HG02678 (cell line): ENCODE data around the gene ERGIC1.
"Not testable (repeated sequence)": the region's sequence is repeated elsewhere in the genome, so short reads cannot be mapped to it uniquely, and the experiment has no call there.

Experiments used
- ATAC-seq: cut with Tn5 transposase; IDR thresholded peaks from one replicate; pipeline ENCODE4 v1.9.1; 2021; ENCODE audit warnings: mild to moderate bottlenecking, moderate library complexity; ENCODE audit not compliant: unreplicated experiment

The ERGIC1 gene

DNA sequence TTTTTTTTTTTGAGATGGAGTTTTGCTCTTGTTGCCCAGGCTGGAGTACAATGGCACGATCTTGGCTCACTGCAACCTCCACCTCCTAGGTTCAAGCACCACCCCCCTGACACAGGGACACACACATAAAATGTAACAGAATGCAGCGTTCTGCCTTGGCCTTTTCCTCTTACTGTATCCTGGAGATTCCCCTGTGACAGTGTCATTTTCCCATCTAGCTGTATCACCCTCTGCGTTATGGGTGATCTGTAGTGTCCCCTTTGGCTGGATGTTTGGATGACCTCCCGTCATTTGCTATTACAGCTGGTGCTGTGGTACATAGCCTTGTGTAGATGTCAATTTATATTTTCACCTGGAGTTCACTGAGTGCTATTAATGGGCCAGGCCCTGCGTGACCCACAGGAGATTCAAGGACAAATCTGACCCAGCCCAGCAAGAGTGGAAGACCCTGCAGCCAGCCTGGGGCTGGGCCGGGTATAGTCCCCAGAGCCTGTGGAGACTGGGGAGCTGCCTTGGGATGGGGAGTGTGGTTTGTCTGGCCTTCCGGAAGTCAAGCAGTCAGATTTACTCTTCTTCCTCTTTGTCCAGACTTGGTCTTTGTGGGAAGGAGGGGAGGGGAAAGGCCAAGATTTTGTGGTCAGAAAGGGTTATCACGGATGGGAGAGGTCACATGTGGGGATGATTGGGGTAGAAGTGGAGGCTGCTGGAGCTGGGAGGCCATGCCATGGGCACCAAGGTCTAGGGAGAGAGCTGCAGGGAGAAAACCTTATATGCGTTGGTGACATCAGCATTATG is 43.6 kb downstream of the ERGIC1 start:
- no peak for ATAC-seq

DNA sequence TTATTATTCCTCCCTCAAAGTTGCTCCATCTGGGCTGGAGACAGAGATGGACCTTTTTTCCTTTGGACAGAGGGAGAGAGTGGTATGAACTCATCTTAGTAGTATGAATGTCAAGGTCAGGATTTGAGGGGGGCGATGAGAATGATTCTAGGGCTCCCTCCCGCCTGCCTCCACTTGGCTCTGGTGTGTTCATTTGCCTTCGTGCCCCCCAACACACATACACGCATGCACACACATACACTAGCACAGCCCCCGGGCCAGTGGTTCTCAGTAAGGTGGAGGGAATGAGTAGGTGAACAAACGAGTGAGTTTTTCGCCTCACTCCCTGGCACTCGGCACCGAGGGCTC is 44.5 kb downstream of the ERGIC1 start:
- no peak for ATAC-seq

DNA sequence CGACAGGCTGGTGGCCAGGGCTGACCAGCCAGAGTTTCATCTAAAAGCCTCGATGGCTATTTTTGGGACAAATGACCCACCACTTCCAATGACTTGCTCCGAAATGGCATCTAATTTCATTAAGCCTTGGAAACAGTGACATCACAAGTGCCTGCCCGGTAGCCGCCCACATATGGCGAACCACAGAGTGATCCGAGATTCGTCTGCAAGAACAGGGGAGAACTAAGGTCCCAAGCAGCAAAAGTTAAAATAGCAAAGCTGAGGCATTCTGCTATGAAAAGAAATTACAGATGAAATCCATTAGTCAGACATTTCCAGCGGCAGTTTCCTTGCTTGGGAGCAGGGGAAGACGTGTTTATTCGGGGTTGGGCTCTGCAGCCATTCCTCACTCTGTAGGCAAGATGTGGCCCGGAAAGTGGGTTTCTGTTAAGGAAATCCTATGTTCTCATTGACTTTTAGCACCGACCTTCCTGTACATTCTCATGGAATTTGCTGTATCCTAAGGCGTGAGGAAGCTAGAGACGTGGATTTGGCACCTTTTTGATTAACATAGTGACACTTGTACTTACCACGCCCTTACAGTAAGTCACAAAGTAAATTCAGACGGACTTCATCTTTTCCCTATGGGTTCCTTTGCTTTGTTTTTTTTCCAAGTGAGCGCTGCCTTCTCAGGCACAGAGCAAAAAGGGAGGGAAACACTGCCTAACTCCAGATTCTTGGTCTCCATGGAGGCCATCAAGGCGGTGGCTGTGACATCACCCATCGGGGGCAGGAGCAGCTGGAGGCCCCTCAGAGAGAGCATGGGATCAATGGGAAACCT is 45.1 kb downstream of the ERGIC1 start:
- ATAC-seq: no peak

DNA sequence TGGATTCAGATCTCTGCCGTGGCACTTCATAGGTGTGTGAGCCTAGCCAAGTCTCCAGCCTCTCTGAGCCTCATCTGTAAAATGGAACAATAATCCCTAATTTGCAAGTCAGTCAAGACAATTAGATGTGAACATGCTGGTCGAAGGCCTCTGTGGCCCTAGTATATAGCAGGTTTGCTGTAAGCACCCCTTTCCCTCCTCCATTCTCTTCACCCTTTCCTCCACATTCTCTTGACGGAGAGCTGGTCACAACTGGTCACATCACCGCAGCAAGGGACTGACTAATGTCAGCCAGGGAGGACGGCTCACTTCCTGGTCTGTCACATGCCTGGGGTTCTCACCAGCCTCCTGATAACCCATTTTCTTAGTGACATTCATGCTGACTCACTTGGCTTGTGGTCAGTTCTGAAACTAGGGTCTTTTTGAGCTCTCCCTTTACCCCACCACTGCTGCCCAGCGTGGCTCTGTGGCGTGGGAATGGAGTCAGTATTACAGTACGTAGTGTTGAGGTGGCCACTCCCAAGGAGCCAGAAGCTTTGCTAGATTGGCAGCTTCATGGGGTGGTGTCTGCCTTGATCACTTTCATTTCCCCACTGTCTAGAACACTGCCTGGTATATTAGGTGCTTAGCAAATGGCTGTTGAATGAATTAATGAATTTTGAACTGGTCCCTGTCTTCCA is 47.8 kb downstream of the ERGIC1 start:
- ATAC-seq: peak; percentile 78

DNA sequence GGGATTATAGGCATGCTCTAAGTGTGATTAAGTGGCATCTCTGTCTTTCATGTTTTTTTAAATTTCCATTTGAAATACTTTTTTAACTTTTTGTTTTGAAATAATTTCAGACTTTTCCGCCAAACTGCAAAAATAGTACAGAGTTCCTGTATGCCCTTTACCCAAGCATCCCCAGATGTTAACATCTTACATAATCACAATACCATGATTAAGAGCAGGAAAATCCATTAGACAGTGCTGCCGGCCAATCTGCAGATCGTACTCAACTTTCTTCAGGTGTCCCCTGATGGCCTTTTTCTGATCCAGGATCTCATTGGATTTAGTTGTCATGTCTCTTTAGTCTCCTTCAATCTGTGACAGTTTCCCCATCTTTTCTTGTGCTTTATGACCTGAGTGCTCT is 49.0 kb downstream of the ERGIC1 start:
- no peak for ATAC-seq

DNA sequence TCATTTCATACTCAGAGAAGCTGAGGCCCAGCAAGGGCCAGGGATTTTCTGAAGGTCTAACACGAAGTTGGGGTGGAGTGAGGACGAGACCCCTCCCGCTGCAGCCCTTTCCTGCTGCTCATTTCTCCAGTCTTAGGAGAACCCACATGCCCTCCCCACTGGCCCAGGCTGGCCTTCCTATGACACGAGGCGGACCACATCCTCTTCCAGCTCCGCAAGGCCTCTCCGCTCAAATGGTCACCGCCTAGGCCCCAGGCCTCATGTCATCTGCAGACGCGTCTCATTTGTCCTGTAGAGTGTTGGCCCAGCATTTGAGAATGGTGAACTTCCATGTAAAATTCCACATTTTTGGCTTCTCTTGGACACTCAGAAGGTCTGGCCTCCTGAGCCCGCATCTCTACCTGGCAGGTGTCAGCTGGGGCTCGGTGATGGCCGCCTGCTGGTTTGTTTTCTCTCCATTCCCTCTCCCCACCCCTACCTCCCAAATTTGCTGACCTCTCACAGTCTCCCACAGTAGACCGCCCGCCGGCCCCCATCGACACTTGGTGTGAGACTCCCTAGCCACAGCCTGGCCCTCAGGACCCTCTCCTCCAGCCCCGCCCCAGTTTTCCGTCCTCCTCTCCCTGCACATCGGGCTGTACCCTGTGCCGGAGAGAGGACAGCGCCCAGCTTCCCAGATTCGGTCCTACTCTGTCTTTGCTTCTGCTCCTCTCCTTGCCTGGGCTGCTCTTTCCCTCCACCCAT is 51.7 kb downstream of the ERGIC1 start:
- ATAC-seq: no peak

DNA sequence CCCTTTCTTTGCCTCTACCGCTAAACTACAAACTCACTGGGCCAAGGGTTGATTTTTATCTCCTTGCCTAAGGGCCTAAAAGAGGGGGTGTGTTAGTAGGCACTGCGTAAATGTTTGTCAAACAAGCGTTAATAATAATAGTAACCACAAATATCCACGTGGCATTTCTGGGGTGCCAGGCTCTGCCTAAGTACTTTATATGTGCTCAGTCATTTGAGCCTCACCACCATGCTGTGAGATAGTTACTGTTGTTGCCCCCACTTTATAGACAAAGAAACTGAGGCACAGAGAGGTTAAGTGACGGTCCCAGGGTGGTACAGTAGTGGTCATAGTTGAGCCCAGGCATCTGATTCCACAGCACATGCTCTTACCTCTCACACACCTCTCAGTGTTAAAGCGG is 52.4 kb downstream of the ERGIC1 start:
- ATAC-seq: no peak

DNA sequence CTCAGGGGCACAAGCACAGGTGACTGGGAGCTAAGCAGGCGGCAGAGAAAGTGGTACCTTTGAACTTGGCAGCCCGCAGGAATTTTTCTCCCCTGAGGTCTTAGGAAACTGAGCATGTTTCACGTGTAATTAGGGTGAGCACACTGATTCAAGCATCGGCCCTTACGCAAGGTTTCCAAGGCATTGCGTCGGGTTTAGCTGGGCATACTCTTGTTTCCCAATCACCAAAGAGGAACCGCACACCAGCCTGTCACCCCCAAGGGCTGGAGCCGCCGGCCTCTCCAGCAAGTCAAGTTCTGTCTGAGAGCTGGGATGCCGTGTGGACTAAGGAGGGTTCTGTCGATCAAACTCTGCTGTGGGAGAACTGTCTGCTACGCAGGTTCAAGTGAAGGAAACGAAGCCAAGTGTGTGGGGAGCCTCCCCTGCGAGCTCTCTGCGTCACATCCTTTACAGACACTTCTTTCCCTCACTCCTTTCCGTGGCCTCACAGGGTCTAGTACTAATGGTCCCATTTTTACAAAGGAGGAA is 53.0 kb downstream of the ERGIC1 start:
- no peak for ATAC-seq

DNA sequence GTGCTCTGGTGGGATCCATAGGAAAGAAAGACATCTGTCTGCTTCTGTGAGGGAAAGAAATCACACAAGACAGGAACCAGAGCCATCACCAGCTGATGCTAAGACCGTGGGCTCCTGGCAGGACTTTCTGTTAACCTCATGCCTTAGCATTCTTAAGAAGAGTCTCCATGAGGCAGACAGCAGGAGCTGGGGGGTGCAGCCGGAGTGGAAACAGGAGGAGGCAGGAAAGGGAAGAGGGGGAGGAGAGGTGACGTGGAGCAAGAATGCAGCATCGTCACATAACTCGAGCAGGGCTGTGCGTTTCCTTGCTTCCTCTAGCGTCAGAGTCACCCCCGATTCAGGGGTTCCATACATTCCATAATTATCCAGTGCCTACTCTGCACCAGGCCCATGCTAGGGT is 53.6 kb downstream of the ERGIC1 start:
- ATAC-seq: no peak

DNA sequence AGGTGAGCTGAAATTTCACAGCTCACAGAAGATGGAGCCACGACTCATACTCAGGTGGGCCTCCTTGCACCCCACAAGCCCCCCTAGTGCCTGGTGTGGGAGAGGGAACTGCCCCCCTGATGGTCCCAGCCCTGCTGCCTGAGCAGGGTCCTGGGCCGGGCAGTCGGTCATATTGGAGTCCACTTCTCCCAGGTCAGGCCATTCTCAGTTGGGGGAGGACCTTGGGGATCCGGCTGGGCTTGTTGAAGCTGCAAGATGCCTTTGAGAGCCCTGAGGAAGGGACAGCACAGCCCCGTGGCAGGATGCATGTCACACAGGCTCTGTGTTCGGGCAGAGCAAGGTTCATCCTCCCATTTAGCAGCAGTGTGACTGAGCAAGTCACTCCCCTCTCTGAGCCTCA is 56.6 kb downstream of the ERGIC1 start:
- ATAC-seq: no peak

DNA sequence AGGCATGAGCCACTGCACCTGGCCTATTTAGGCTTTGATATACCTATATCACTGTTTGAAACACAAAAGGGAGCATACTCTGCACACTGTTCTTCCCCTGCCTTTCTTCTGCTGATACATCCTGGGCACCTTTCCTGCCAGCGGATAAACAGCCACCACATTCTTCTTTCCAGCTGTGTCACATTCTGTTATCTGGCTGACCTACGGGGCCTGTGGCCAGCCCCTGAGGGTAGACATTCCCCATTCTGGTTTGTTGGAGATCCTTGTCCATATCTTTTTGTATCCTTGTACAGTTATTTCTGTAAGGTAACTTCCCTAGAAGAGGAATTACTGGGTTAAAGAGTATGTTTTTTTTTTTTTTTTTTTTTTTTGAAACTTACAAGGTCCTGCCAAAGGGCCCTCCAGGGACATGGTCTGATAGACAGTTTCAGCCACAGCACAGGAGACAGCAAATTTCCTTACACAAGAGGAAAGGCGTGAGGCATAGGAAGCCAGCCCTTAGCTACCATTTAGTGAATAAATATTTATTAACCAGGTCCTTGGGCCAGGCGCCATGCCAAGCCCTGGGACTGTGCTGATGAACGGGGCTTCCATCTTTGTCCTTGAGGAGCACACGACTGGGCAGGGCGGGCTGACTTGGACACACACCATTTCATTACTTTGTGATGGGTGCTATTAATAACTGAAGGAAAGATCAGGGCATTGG is 57.8 kb downstream of the ERGIC1 start:
- no peak for ATAC-seq

DNA sequence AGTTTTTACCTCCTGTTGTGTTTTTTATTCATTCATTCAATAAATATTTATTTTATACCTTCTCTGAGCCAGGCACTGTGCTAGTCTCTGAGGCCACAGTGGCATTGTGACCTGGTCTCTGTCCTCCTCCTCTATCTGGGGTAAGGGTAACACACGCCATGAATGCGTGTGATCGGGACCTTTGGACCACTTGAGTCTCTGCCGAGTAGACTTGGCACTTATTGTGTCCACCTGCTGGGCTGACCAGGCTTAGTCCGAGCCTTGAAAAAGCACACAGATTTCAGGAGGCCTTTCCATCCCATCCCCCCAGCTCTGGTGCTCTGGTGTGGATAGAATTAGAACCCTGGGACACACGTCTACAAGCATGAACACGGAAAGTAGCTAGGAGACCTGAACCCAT is 58.7 kb downstream of the ERGIC1 start:
- ATAC-seq: no peak

DNA sequence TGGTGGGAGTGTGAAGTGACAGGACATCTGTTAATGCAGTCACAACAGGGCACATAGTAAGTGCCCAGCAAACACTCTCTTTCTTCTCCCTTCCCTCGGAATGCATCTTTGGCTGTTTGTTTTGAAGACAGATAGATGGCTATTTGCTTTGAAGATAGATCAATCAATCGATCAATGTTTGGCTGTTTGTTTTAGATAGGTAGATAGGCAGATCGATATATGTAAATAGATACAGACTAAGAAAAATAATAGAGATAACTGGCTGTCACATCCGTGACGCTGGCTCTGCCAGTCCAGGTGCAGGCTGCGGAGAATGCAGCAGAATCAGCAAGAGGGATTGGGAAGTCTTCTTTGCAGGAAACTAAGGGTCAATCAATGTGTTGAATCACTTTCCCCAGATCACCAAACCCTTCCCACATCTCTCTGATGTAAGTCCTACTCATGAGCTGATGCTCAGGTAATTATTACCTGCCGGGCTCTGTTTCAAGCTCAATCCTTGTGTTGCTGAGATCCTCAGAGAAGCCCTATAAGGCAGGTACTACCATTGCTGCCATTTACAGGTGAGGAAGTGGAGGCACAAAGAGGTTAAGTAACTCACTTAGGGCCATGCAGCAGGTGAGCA is 60.8 kb downstream of the ERGIC1 start:
- no peak for ATAC-seq

DNA sequence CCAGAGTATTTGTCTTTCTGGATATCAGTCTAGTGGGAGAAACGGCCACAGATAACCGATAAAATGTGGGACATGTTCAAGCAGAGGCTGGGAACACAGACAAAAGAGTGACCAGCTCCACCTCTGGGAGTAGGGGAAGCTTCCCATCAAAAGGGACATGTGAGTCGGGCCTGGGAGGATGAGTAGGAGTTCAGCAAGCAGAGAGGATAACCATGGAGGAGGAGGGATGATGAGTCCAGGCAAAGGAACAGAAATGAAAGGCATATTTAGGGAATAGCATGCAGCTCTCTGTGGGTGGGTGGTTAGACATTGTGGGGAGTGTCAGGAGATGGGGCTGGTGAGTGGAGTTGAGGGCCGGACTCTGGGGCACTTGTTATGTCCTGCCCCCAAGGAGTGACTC is 61.5 kb downstream of the ERGIC1 start:
- no peak for ATAC-seq

DNA sequence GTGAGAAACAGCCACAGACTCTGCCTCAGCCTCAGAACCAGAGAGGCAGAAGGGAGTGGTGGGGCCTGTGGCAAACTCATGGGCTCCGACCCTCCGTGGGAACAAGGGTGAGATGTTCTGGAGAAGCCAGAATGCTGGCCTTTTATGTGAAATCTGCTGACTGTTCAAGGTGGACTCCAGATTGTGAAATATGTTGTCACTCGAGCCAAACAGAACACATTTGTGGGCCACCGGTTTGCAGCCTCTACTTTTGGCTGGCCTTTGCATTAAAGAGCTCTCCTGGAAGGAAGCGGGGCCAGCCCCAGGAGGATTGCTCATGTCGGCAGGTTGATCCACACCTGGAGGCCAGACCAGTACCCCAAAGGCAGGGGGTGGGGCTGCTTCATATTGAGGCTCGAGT is 62.4 kb downstream of the ERGIC1 start:
- no peak for ATAC-seq

DNA sequence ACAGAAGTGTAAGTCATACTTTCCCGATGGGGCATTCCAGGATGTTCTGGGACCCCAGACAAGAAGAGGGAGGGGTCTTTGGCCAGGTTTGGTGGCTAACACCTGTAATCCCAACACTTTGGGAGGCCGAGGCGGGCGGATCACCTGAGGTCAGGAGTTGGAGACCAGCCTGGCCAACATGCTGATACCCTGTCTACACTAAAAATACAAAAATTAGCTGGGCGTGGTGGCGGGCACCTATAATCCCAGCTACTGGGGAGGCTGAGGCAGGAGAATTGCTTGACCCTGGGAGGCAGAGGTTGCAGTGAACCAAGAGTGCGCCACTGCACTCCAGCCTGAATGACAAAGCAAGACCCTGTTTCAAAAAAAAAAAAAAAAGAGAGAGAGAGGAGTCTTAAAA is 63.0 kb downstream of the ERGIC1 start:
- ATAC-seq: not testable (repeated sequence)

DNA sequence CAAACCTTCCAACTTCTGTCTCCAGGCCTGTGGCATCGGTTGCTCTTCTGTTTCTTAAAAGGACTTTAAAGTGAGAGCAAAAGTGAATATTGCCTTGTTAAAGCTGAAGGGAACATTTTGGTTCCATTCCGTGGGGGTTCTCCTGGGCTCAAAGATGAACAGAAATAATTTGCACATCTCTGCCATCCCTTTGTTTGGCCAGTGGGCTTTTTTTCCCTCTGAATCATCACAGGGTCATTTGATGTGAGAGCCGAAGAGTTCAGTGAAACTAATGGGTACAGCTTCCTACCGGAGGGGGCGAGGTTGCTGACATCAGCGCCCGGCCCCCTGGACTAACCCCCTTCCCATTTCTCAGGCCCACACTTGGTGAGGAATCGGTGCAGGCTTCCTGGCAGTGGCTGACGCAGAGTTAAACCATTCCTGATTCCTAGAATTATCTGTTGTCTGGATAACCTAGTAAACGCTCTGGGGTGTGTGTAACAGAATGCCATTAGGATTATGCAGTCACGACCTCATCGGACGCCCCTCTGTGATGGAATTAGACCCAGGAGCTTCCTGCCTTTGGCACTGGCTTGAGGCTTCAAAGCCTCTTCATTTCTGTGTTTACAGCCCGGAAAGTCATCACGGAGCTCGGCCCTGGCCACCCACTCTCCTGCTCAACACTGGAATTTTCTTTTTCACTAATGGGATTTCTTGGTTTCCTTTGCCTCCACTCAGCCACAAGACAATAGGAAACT is 63.6 kb downstream of the ERGIC1 start:
- no peak for ATAC-seq

DNA sequence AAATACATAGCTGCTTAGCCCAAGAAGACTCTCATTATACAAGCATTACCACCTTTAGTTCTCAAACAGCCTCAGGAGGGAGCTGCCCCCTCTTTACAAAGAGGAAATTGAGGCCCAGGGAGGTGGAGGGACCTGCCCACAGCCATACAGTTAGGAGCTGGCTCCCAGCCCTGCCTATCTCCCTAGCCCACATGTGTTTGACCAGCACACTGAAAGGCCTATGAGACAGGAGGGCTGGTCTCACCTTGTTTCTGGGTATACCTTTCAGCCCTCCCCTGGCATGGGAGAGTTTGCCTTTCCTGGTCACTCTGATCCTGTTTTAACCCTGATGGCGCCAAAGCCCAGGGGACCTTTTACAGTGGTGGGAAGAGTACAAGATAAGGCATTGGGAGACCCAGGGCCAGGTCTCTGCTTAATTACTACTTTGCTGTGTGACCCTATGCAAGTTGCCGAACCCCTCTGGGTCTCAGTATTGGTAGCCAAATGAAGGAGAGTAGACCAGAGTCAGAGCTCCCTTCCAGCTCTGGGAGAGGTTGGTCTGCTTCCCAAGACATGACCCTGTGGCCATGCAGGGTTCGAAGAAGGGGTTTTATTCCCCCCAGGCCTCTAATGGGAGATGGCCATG is 64.3 kb downstream of the ERGIC1 start:
- no peak for ATAC-seq
